ENCODE data around the gene RNF214.

Gene RNF214

DNA sequence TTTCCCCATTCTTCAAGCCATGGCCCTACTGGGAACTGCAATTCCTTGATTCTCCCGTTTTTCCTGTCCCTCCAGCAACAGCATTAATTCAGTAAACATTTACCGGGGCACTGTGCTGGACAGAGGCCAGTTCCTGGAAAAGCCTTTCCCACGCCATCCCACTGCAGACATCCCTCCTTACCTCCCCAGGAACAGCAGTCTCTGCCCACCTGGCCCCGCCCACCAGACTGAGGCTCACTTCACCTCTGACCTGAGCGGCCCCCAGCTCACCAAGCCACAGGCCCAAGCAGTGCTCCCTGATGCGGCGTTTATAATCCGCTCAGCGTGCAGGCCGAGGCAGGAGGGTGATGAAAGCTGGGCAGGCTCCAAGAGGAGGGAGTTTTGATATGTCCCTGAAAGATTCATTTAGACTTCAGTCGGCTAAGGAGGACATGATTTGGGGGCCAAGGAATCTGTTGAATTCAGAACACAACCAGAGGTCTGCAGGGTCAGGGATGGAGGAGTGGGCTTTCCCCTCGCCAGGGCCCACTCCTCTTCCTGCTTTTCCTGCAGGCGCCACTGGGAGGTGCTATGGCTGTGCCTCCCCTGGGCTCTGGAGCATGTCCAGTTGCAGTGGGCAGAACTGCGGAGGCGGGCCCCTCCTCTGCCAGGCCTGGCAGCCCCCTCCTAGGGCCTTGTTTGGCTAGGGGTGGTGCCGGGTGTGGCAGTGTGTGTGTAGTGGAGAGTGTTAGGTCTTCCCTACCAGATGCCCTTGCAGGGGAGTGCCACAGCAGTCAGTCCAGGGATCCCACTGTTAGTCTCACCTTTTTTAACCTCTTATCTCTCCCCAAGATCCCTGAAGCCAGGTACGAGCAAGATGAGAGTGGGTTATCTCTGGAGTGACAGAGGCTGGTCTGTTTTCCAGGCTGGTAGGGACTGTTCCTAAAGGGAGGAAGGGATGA is 34.7 kb upstream of the RNF214 start:
- ATAC-seq, result no peak
- TF ChIP-seq, protein P1, sequence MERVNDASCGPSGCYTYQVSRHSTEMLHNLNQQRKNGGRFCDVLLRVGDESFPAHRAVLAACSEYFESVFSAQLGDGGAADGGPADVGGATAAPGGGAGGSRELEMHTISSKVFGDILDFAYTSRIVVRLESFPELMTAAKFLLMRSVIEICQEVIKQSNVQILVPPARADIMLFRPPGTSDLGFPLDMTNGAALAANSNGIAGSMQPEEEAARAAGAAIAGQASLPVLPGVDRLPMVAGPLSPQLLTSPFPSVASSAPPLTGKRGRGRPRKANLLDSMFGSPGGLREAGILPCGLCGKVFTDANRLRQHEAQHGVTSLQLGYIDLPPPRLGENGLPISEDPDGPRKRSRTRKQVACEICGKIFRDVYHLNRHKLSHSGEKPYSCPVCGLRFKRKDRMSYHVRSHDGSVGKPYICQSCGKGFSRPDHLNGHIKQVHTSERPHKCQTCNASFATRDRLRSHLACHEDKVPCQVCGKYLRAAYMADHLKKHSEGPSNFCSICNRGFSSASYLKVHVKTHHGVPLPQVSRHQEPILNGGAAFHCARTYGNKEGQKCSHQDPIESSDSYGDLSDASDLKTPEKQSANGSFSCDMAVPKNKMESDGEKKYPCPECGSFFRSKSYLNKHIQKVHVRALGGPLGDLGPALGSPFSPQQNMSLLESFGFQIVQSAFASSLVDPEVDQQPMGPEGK (CRISPR knock-in tag; IDR thresholded peaks at IDR 0.05; ENCODE audit: borderline replicate concordance), result no peak
- TF ChIP-seq RARB (CRISPR knock-in tag; IDR thresholded peaks at IDR 0.05), result no peak
- no peak for TF ChIP-seq CSDC2 (CRISPR knock-in tag; IDR thresholded peaks at IDR 0.05)
- TF ChIP-seq BACH2 (CRISPR knock-in tag; IDR thresholded peaks at IDR 0.05; ENCODE audit: borderline replicate concordance), result no peak
- TF ChIP-seq, protein P2, sequence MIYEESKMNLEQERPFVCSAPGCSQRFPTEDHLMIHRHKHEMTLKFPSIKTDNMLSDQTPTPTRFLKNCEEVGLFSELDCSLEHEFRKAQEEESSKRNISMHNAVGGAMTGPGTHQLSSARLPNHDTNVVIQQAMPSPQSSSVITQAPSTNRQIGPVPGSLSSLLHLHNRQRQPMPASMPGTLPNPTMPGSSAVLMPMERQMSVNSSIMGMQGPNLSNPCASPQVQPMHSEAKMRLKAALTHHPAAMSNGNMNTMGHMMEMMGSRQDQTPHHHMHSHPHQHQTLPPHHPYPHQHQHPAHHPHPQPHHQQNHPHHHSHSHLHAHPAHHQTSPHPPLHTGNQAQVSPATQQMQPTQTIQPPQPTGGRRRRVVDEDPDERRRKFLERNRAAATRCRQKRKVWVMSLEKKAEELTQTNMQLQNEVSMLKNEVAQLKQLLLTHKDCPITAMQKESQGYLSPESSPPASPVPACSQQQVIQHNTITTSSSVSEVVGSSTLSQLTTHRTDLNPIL (CRISPR knock-in tag; IDR thresholded peaks at IDR 0.05; ENCODE audit: low read depth), result no peak
- TF ChIP-seq SNAI2 (CRISPR knock-in tag; IDR thresholded peaks at IDR 0.05), result no peak

DNA sequence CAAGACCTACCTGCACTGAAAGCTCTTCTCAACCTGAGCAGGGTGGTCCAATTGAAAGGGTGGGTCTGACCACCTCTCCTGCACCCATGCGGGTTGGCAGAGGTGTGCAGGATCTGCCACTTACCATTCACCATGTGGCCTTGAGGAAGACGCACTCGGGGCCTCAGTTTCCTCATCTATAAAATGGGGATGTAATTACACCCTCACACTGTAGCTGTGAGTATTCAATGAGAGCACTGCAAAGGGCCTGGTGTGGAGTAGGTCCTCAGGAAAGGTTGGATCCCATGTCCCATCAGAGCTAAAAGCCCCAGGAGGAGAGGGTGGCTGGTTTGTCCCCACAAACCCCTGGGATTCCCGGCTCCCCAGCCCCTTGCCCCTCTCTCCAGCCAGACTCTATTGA is 33.9 kb upstream of the RNF214 start:
- TF ChIP-seq TCF4 (CRISPR knock-in tag; IDR thresholded peaks at IDR 0.05; ENCODE audit: borderline replicate concordance) (no peak), ZFP3 (CRISPR knock-in tag; IDR thresholded peaks at IDR 0.05) (no peak), PPARA (CRISPR knock-in tag; IDR thresholded peaks at IDR 0.05; ENCODE audit: borderline replicate concordance) (no peak), RARB (CRISPR knock-in tag; IDR thresholded peaks at IDR 0.05) (no peak), ZC3H10 (CRISPR knock-in tag; IDR thresholded peaks at IDR 0.05) (no peak), BACH2 (CRISPR knock-in tag; IDR thresholded peaks at IDR 0.05; ENCODE audit: borderline replicate concordance) (no peak), ZNF8 (CRISPR knock-in tag; IDR thresholded peaks at IDR 0.05) (no peak), ISL1 (CRISPR knock-in tag; IDR thresholded peaks at IDR 0.05) (no peak), GLIS3 (CRISPR knock-in tag; IDR thresholded peaks at IDR 0.05) (no peak), OSR1 (CRISPR knock-in tag; IDR thresholded peaks at IDR 0.05) (no peak), TSHZ2 (CRISPR knock-in tag; IDR thresholded peaks at IDR 0.05) (no peak), TOX (CRISPR knock-in tag; IDR thresholded peaks at IDR 0.05; ENCODE audit: borderline replicate concordance) (no peak), ESRRG (CRISPR knock-in tag; IDR thresholded peaks at IDR 0.05) (no peak), SNAI2 (CRISPR knock-in tag; IDR thresholded peaks at IDR 0.05) (no peak)
- TF ChIP-seq, protein P1 (CRISPR knock-in tag; IDR thresholded peaks at IDR 0.05; ENCODE audit: borderline replicate concordance), result no peak
- TF ChIP-seq, protein P2 (CRISPR knock-in tag; IDR thresholded peaks at IDR 0.05; ENCODE audit: low read depth), result no peak
- TF ChIP-seq, protein P3, sequence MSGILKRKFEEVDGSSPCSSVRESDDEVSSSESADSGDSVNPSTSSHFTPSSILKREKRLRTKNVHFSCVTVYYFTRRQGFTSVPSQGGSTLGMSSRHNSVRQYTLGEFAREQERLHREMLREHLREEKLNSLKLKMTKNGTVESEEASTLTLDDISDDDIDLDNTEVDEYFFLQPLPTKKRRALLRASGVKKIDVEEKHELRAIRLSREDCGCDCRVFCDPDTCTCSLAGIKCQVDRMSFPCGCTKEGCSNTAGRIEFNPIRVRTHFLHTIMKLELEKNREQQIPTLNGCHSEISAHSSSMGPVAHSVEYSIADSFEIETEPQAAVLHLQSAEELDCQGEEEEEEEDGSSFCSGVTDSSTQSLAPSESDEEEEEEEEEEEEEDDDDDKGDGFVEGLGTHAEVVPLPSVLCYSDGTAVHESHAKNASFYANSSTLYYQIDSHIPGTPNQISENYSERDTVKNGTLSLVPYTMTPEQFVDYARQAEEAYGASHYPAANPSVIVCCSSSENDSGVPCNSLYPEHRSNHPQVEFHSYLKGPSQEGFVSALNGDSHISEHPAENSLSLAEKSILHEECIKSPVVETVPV (CRISPR knock-in tag; IDR thresholded peaks at IDR 0.05), result no peak
- ATAC-seq, result no peak

Data from SK-N-SH treated with all-trans-retinoic acid at 6 μM for 48 hours (cell line).